ENCODE measurements around the gene RPL5.

The RPL5 gene

GRCh38 chr1:92790867-92791266 lies 41.0 kb upstream of the RPL5 start:
- no peak for TF ChIP-seq CTCF (IDR thresholded peaks at IDR 0.05; ENCODE audit: insufficient read depth, low read length, poor library complexity, severe bottlenecking)
- H3K9ac ChIP-seq (ENCODE audit: low read length) = no peak overlapping the region
- H3F3A ChIP-seq (ENCODE audit: insufficient read depth) = no peaks in the 10 kb centered on the region
- H3K9me2 ChIP-seq (replicated peaks; ENCODE audit: insufficient read depth, low read length) = no peaks in the 10 kb centered on the region
- no peak overlapping the region for H3K4me3 ChIP-seq (ENCODE audit: insufficient read depth, low read length, poor library complexity, severe bottlenecking)
- no peaks in the 10 kb centered on the region for H4K20me1 ChIP-seq (ENCODE audit: low read depth, low read length)
- H3K36me3 ChIP-seq (ENCODE audit: low read length) = no peaks in the 10 kb centered on the region
- H3K9me3 ChIP-seq (ENCODE audit: insufficient read depth, low read length) = no peaks in the 10 kb centered on the region
- H2AFZ ChIP-seq (ENCODE audit: low read depth, low read length, severe bottlenecking) = no peak overlapping the region
- no peaks in the 10 kb centered on the region for H3K27me3 ChIP-seq (ENCODE audit: low read length)
- H3K27ac ChIP-seq (ENCODE audit: low read depth, low read length) = no peak overlapping the region
- H3K4me2 ChIP-seq (ENCODE audit: low read depth, low read length, poor library complexity, severe bottlenecking) = no peak overlapping the region
- H3K79me2 ChIP-seq (ENCODE audit: insufficient read depth, low read length) = no peaks in the 10 kb centered on the region

DNA sequence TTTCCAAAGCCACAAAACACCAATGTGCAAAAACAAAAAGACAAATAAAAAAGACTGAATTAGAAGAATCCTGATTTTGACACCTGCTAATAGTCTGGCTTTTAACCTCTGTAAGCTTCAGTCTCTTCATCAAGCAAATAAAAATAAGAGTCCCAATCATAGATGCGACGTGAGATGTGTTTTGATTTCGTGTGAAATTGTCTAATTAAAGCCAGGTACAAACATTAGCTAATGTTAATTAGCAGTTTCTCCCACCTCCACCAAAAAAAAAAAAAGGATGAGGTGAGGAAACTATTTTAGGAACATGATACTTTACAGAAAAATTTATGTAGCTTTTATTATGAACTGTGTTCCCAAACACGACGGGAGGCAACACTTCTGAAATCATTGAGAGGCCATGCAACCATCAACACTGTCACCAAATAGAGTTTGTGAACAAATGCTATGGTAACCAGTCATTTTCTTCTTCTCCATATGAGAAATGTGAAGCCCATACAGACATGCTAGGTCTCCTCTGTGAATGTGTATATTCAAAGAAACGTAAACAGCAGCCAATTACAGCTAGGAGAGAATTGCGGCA lies 40.3 kb upstream of the RPL5 start:
- Histone ChIP-seq H4K20me1 (ENCODE audit: low read depth, low read length) (no peaks in the 10 kb centered on the region), H3F3A (ENCODE audit: insufficient read depth) (no peaks in the 10 kb centered on the region), H2AFZ (ENCODE audit: low read depth, low read length, severe bottlenecking) (no peak overlapping the region), H3K4me3 (ENCODE audit: insufficient read depth, low read length, poor library complexity, severe bottlenecking) (no peak overlapping the region), H3K36me3 (ENCODE audit: low read length) (no peaks in the 10 kb centered on the region), H3K27me3 (ENCODE audit: low read length) (no peaks in the 10 kb centered on the region), H3K27ac (ENCODE audit: low read depth, low read length) (no peak overlapping the region), H3K9ac (ENCODE audit: low read length) (no peak overlapping the region), H3K79me2 (ENCODE audit: insufficient read depth, low read length) (no peaks in the 10 kb centered on the region), H3K9me3 (ENCODE audit: insufficient read depth, low read length) (no peaks in the 10 kb centered on the region), H3K9me2 (replicated peaks; ENCODE audit: insufficient read depth, low read length) (no peaks in the 10 kb centered on the region), H3K4me2 (ENCODE audit: low read depth, low read length, poor library complexity, severe bottlenecking) (no peak overlapping the region)
- TF ChIP-seq EZH2phosphoT487 (conservative IDR thresholded peaks at IDR 0.05; ENCODE audit: low read length) = no peak
- TF ChIP-seq CTCF (IDR thresholded peaks at IDR 0.05; ENCODE audit: insufficient read depth, low read length, poor library complexity, severe bottlenecking) = no peak

GRCh38 chr1:92792340-92792782 lies 39.5 kb upstream of the RPL5 start:
- Histone ChIP-seq H3K9me3 (ENCODE audit: insufficient read depth, low read length) (no peaks in the 10 kb centered on the region), H4K20me1 (ENCODE audit: low read depth, low read length) (no peaks in the 10 kb centered on the region), H3F3A (ENCODE audit: insufficient read depth) (no peaks in the 10 kb centered on the region), H2AFZ (ENCODE audit: low read depth, low read length, severe bottlenecking) (no peak overlapping the region), H3K79me2 (ENCODE audit: insufficient read depth, low read length) (no peaks in the 10 kb centered on the region), H3K9me2 (replicated peaks; ENCODE audit: insufficient read depth, low read length) (no peaks in the 10 kb centered on the region), H3K9ac (ENCODE audit: low read length) (no peak overlapping the region), H3K4me2 (ENCODE audit: low read depth, low read length, poor library complexity, severe bottlenecking) (no peak overlapping the region), H3K36me3 (ENCODE audit: low read length) (no peaks in the 10 kb centered on the region), H3K27ac (ENCODE audit: low read depth, low read length) (no peak overlapping the region), H3K4me3 (ENCODE audit: insufficient read depth, low read length, poor library complexity, severe bottlenecking) (no peak overlapping the region), H3K27me3 (ENCODE audit: low read length) (no peaks in the 10 kb centered on the region)
- TF ChIP-seq EZH2phosphoT487 (conservative IDR thresholded peaks at IDR 0.05; ENCODE audit: low read length) = no peak
- TF ChIP-seq CTCF (IDR thresholded peaks at IDR 0.05; ENCODE audit: insufficient read depth, low read length, poor library complexity, severe bottlenecking) = no peak

All from SU-DHL-6 (cell line).